Frontal cortex (tissue), 4 donors: ENCODE results near the gene TUBGCP2. TPM values are rescaled to one million over a fixed set of nuclear protein-coding genes. Genes with fewer than 3 reads are reported as not detected.

Experiments used
- DNase-seq, 2 donors: peaks; one replicate each; pipeline ENCODE4 v3.0.0; 2012; ENCODE audit warnings: low spot score in 2 of 2
- FAIRE-seq: peaks from 2 replicates; lab custom pipeline; 2012; peaks lifted over from hg19 to GRCh38; lab: Jason Lieb, UNC
- total RNA-seq: library from RNA; depleted of rRNA; stranded (reverse); fragments of >200 nt; gene quantifications from one replicate; pipeline ENCODE4 v1.2.3, GENCODE V29; 2014
- donor health status: control.
- donor health status: control.
- donor health status: control.

TUBGCP2 gene
- total RNA-seq, 1 donor from 2014 or later: 44.8 TPM

DNA sequence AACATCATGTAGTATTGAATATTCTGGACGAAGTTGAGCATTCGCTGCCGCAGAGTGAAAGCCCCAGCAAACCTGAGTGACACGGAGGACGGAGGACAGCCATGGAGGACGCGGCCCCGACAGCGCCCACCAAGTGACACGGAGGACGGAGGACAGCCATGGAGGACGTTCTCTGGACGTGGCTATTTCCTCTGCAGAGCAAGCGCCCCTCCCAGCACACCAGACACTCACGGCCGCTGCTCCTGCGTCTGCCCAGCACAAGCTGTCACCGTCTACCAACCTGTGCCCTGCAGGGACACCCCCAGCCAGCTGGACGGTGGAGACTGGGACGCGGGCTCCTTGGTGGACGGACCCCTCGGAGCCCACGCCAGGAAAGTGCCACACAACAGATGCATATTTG lies 24.7 kb downstream of the TUBGCP2 start:
- no peak for DNase-seq
- FAIRE-seq: no peak

DNA sequence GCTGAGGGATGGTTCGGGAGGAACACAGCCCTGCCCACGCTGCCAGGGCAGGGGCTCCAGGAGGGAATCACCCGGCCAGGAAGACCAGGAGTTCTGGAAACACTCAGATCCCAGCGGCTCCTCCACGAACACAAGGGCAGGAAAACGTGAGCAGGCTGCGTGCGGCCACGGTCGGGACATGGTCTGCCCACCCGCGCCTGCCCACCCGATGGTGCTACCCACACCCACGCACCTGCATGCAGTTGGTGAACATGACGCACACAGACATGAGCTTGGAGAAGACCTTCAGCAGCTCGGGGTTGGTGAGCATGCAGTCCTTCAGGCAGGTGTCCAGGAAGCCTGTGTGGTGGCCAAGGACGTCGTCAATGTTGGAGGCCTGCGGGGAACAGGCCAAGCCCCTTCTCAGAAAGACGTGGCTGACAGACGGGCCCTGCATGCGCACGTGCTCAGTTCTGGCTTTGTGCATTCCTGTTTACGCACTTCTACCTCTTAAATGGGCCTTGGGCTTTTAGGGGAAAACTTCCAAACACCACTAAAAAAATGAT lies 25.8 kb downstream of the TUBGCP2 start:
- DNase-seq: no peak
- no peak for FAIRE-seq

DNA sequence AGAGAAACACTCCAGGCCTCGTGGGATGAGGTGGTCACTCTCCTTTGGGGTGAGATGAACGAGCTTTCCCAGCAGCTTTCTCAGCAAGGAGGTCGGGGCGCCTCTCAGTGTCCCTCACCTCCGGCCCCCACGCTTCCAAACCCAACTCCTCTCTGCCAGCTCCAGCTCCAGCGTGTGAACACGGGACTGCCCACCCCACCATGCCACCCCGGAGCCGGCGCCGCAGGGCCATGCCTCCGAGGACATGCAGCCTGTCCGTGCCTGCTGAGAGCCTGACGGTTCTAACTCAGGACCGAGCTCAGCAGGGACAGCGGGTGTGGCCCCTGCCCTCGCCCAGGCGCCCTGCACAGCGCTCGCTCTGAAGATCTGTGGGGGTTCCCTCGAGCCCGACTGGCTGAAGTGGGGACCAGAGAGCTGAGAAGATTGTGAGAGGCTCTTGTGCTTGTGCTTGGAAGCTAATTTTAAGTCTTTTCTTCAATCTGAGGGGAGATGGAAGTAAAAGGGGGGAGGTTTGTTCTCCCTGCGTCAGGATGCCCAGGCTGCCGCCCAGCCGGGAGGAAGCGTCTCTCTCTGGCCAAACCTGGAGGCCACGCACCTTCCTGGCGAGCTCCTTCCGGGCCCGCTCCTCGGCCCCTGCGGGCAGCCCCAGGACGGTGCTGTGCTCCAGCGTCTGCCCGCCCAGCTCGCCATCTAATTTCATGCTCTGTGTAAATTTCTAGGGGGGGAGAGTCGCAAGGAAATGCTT lies 26.9 kb downstream of the TUBGCP2 start:
- DNase-seq: no peak
- no peak for FAIRE-seq

DNA sequence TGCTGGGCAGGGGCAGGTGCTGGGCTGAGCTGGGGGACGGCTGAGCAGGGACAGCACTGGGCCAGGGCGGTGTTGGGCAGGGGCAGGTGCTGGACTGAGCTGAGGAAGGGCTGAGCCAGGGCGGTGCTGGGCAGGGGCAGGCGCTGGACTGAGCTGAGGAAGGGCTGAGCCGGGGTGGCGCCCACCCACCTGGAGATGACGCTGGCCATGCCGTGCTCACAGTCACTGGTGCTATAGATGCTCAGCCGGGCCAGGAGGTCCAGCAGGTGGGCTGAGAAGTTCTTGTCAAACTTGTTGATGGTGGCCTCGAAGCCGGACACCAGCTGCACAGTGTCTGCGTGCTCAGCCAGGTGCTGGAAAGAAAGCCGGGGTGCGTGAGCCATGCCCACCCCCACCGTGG lies 27.6 kb downstream of the TUBGCP2 start:
- FAIRE-seq (no peak), DNase-seq (no peak)

- FAIRE-seq: no peak
- DNase-seq: no peak
Measured at GRCh38 chr10:133280391-133281059, 28.1 kb downstream of the TUBGCP2 start.

- no peak for FAIRE-seq
- DNase-seq: no peak
Measured at GRCh38 chr10:133279326-133280226, 29.1 kb downstream of the TUBGCP2 start.

GRCh38 chr10:133278577-133279265 lies 30.0 kb downstream of the TUBGCP2 start:
- DNase-seq (no peak), FAIRE-seq (no peak)

DNA sequence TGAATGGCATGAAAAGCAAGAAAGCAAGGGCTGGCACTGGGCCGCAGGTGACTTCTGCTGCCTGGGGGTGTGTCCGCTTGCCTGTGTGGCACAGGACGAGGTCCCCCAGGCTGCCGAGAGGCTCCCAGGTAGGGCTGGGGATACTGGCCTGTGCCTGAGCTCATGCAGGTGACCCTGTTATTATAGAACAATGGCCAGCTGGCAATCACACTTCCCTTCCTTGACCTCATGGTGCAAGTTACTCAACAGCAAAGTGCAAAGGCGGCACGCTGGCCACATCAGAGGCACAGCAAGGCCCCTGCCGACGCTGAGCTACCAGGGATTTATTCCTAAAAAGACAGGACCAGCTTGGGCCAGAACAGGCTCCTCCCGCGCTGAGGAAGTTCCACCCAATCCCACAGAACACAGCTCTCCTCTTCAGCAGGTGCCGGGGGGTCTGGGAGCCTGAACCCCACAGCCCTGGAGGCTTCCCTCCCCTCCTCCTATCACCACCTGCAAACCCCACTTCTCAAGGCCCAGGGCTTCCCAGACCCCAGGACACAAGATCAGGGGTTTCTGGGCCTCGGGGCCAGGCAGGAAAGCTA lies 30.6 kb downstream of the TUBGCP2 start:
- no peak for FAIRE-seq

DNA sequence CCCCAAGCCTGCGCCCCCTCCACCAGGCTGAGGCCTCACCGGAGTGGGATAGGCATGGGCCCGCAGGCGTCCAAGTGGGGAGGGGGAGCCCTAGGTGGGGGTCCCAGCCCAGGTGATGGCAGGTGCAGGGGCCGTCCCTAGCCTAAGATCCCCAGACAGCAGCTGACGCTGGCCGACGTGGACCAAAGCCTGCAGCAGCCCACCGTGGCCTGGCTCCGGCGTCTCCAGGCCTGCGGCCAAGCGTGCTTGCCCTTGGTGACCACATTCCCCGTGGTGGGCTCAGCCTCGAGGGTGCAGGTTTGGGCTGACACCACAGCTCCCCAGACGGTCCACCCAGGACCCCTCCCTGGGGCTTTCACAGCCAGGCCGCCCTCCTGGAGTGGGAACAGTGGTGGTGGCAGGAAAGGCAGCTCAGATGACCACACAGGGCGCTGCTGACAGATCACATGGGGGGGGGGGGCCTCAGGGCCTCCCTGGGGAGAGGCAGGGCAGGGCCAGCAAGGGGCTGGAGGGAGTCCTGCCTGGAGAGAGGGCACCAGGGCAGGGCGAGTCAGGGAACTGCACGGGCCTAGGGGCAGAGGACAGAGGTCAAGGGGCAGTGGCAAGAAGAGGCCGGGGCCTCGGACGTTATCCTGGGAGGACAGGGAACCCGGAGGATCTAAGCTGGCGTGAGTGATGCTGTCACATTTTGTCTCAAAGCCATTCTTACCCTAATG lies 31.2 kb downstream of the TUBGCP2 start:
- no peak for FAIRE-seq
- DNase-seq: no peak

More for the DNA sequence above, 30.6 kb downstream of the TUBGCP2 start:
- DNase-seq: no peak

DNA sequence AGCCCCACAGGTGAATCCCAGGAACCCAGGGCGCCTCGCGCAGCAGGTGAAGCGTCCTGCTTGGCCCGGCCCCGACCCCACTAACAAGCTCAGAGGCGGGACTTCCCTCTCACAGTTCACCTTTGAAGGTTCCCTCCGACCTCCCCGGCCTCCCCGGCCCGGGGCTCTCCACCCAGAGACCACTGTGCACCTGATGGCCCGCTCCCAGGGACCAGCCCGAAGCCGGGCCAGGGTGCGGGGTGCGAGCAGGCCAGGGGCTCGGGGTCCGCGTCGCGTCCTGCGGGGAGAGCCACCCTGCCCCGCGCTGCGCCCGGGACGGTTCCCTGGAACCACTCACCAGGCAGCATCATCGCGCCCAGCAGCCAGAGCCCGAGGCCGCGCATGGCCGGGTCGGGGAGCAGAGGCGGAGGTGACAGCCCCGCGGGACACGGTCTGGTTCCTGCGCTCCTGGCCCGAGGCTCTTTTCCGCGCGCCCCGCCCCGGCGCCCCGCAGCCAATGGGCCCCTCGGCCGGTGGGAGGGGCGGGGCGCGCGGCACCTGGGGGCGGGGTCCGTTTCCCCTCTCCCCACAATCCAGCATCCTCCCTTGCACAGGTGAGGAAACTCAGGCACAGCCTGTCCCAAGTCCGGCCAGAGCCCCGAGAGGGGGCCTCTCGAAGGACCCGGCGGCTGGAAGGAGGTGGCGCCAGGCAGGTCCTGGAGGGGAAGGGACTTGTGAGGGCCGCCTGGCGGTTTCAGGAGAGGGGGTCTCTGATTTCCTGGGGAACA lies 32.1 kb downstream of the TUBGCP2 start, which contains the start of gene ADAM8:
Gene ADAM8 (minus strand): TSS at position 434 of the 767 bp plus-strand sequence. CDS start 51 bp downstream, at position 383.
- FAIRE-seq (no peak), DNase-seq (no peak)

DNA sequence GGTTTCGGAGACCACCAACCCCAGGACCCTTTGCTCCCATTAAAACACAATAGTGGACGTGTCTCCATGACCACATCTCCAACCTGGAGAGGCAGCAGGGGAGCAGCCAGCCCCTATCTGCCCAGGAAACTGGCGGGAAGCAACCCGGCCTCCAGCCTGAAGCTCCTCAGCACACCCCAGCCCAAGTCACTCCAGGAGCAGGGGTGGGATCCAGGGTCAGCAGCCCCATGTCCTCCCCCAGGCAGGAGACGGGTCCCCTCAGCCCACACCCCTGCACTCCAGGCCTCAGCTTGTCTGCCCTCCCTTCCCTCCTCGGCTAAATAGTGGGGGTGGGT lies 32.6 kb downstream of the TUBGCP2 start:
- FAIRE-seq (no peak), DNase-seq (no peak)

DNA sequence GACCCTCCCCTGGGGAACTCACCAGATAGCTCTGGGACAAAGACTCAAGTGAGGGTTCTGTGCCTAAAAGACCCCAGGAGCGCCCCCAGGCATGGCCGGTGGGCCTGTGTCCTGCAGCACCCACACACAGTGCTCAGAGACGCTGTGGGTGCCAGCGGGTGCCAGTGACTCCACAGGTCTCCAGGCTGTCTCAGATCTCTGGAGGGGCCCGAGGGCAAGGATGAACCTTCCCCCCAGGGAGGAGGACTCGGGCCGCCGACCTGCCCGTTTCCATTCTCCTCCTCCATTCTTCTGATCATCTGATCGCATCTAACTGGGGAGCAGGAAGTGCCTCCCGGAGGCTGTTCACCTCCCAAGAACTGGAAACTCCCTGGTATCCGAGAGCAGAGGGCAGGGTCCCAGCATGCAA lies 33.0 kb downstream of the TUBGCP2 start:
- FAIRE-seq: no peak
- no peak for DNase-seq

DNA sequence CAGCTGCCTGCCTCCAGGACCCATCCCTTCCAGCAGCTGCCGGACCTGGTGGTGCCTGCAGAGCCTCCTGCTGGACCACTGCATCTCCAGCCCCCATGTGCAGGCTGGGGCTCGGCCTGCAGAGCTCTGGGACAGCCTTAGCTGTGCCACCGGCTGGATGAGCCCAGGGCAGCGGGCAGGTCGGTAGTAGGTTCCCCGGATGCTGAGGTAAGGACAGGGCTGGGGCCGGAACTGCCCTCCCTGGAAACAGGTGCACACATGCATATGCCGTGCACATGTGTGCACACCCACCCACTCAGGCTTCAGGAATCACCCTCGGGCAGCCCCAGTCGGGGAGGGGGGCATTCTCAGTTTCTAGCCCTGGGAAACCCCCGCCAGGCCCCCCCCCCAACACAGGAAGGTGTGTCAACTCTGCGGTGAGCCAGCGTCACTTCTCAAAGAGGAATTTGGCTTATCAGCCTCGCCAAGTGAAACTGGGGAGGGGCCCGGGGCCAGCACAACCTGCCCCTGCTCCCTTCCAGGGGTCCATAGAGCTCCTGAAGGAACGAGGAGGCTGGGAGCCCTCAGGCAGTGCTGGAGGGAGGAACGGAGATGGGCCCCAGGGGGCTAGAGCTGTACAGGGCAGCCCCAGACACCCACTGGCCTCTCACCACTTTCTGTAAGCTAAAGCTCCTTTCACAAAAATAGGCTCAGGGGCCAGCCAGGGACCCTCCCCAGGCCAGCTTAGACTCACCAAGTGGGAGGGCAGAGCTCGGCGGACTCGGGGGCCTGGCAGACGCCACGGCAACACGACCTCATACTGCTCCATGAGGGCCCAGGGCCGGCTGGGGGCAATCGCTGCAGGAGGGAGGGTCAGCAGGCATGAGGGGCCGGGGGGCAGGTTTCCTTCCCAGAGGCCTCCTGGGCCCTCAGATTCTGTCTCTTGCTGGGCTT lies 33.7 kb downstream of the TUBGCP2 start:
- no peak for FAIRE-seq
- DNase-seq: no peak

- FAIRE-seq (no peak), DNase-seq (no peak)
Measured at GRCh38 chr10:133273534-133274143, 35.0 kb downstream of the TUBGCP2 start.

DNA sequence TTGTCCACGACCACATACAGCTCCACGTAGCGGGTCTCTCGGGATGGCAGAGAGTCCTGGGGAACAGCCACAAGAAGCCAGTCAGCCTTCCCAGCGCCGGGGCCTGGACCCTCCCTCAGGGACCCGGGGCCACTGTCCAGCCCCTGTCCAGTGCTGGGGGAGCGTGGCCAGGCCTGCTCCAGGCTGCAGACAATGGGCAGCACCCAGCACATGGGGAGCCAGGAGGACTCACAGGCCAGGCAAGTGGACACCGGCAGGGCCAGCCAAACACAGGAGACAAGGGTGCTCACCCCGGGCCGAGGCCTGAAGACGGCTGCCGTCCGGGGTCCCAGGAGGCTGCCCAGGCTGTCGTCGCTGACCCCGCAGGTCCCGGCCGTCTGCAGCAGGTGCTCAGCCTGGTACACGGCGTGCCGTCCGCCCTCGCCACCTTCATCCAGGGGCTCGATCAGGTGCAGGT lies 35.7 kb downstream of the TUBGCP2 start:
- FAIRE-seq: no peak
- DNase-seq: no peak

- FAIRE-seq: no peak
- no peak for DNase-seq
Measured at GRCh38 chr10:133272301-133272963, 36.2 kb downstream of the TUBGCP2 start.
